A673 (cell line): Measurements from ENCODE around the gene CCDC127. TPM values are rescaled to one million over a fixed set of nuclear protein-coding genes. Genes with fewer than 3 reads are reported as not detected.

Source experiments
- BruUV-seq: library from RNA; stranded (reverse); fragments of 400-500 nt; replicated peaks from 2 replicates; lab custom pipeline; 2021; lab: Mats Ljungman, UMichigan
- CTCF ChIA-PET: fragments of 300-600 bp; sonication (Branson Sonifier 250); formaldehyde crosslinking; loops from one replicate; lab custom pipeline; 2022; ENCODE audit warnings: antibody characterized with exemption; lab: Charles Lee
- POLR2A ChIA-PET: fragments of 300-600 bp; sonication (Branson Sonifier 250); formaldehyde crosslinking; loops from one replicate; lab custom pipeline; 2022; ENCODE audit warnings: antibody characterized with exemption; ENCODE audit not compliant: low non-redundant PET; lab: Charles Lee
- DNase-seq: peaks from one replicate; pipeline ENCODE4 v3.0.0-alpha.2; 2015; ENCODE audit warnings: low spot score
- H3K27ac ChIP-seq: fragments of 200-600 bp; sonication (generic); 2 replicates; pipeline ENCODE4 v1.5.1; 2016; ENCODE audit warnings: mixed run types, low read depth, mild to moderate bottlenecking, mixed read lengths, antibody characterized with exemption, low read length; ENCODE audit not compliant: poor library complexity, severe bottlenecking
- H3K27me3 ChIP-seq: fragments of 200-600 bp; sonication (generic); replicated peaks from 2 replicates; pipeline ENCODE4 v1.6.1; 2017; ENCODE audit warnings: mixed run types, low read depth, mild to moderate bottlenecking, mixed read lengths, antibody characterized with exemption, low read length; ENCODE audit not compliant: insufficient read depth, poor library complexity
- H3K36me3 ChIP-seq: fragments of 200-600 bp; sonication (generic); 2 replicates; pipeline ENCODE4 v1.6.1; 2016; ENCODE audit warnings: mixed run types, mild to moderate bottlenecking, mixed read lengths, antibody characterized with exemption, low read length; ENCODE audit not compliant: insufficient read depth, poor library complexity, severe bottlenecking
- H3K4me1 ChIP-seq: fragments of 200-600 bp; sonication (generic); 2 replicates; pipeline ENCODE4 v1.6.1; 2017; ENCODE audit warnings: mixed run types, mild to moderate bottlenecking, mixed read lengths, antibody characterized with exemption, low read length; ENCODE audit not compliant: insufficient read depth, poor library complexity, severe bottlenecking
- H3K4me3 ChIP-seq: fragments of 200-600 bp; sonication (generic); 2 replicates; pipeline ENCODE4 v1.5.1; 2016; ENCODE audit warnings: low read depth, mixed run types, mild to moderate bottlenecking, mixed read lengths, low read length; ENCODE audit not compliant: poor library complexity, severe bottlenecking
- H3K9me3 ChIP-seq: fragments of 200-600 bp; sonication (generic); 2 replicates; pipeline ENCODE4 v1.6.1; 2016; ENCODE audit warnings: mixed run types, low read depth, mild to moderate bottlenecking, mixed read lengths, antibody characterized with exemption, low read length; ENCODE audit not compliant: poor library complexity, severe bottlenecking
- EZH2 ChIP-seq: fragments of 200-600 bp; sonication (generic); IDR thresholded peaks from 2 replicates; pipeline ENCODE4 v1.6.1; 2017; ENCODE audit warnings: borderline replicate concordance, low read depth, mild to moderate bottlenecking, mixed read lengths, antibody characterized with exemption, low read length; ENCODE audit not compliant: poor library complexity, severe bottlenecking
- intact Hi-C: fragments of 100-400 bp; cut with micrococcal nuclease; formaldehyde crosslinking; loops from one replicate; pipeline ENCODE4 v1.10.0; 2022; ENCODE audit not compliant: unreplicated experiment
- total RNA-seq: library from RNA; stranded (reverse); gene quantifications from 2 replicates; pipeline ENCODE4 v1.2.3, GENCODE V29; 2021
- TF ChIP-seq, protein P1 (sequence below): fragments of 300-800, 200-600 bp; sonication (generic); conservative IDR thresholded peaks from 2 replicates; pipeline ENCODE4 v1.5.1; 2017; ENCODE audit warnings: low read depth, mild to moderate bottlenecking, antibody characterized with exemption, low read length, moderate library complexity, mixed read lengths

The CCDC127 gene
- total RNA-seq, 1 experiment from 2014 or later = 8.8 TPM

DNA sequence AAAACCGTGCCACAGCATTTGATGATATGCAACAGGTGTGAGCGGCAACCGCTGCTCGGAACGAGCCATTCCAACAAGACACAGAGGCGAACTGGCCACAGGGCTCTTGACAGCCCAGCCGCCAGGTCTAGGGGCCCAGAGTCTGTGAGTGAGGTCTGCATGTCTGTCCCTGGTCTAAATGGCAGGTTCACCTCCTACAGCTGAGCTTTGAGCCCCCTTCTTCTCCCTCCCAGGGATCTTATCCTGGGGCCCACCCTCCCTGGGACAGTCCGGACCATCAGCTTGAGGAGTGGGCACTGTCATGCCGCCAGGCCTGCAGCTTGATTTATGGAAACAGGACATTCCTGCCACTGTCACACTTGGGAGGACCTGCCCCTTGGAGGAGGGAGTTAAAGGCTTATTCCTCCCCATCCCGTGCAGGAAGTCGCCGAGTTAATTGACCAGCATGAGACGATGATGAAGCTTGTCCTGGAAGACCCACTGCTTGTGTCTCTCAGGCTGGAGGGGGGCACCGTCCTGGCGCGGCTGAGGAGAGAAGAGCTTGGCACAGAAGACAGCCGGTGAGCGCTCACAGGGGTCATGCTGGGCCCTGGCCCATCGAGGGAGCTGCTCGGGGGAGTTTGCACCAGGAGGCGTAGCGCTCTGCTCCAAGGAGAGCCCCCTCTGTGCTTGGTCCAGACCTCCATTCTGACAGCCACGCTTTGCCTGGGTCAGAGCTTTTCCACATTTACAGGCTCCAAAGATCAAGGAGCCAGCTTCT lies 62.1 kb downstream of the CCDC127 start:
- BruUV-seq = no TSS peak
- no peak overlapping the region for H3K27ac ChIP-seq
- ChIA-PET POLR2A (no interaction called here), CTCF (no interaction called here)
- no peaks in the 10 kb centered on the region for H3K4me1 ChIP-seq
- DNase-seq = no peak
- intact Hi-C loops = no loop called here
- no peaks in the 10 kb centered on the region for H3K27me3 ChIP-seq
- H3K36me3 ChIP-seq = no peaks in the 10 kb centered on the region
- TF ChIP-seq, protein P1, sequence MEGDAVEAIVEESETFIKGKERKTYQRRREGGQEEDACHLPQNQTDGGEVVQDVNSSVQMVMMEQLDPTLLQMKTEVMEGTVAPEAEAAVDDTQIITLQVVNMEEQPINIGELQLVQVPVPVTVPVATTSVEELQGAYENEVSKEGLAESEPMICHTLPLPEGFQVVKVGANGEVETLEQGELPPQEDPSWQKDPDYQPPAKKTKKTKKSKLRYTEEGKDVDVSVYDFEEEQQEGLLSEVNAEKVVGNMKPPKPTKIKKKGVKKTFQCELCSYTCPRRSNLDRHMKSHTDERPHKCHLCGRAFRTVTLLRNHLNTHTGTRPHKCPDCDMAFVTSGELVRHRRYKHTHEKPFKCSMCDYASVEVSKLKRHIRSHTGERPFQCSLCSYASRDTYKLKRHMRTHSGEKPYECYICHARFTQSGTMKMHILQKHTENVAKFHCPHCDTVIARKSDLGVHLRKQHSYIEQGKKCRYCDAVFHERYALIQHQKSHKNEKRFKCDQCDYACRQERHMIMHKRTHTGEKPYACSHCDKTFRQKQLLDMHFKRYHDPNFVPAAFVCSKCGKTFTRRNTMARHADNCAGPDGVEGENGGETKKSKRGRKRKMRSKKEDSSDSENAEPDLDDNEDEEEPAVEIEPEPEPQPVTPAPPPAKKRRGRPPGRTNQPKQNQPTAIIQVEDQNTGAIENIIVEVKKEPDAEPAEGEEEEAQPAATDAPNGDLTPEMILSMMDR = no peak
- no peak for TF ChIP-seq EZH2
- no peak overlapping the region for H3K4me3 ChIP-seq
- no peaks in the 10 kb centered on the region for H3K9me3 ChIP-seq

- no peak overlapping the region for H3K27ac ChIP-seq
- intact Hi-C loops = no loop called here
- CTCF ChIA-PET = no interaction called here
- DNase-seq = no peak
- no peaks in the 10 kb centered on the region for H3K4me1 ChIP-seq
- H3K27me3 ChIP-seq = no peaks in the 10 kb centered on the region
- POLR2A ChIA-PET = no interaction called here
- no peaks in the 10 kb centered on the region for H3K9me3 ChIP-seq
- no peak overlapping the region for H3K4me3 ChIP-seq
- no peaks in the 10 kb centered on the region for H3K36me3 ChIP-seq
- TF ChIP-seq, protein P1 = no peak
- no TSS peak for BruUV-seq
These were observed 63.1 kb downstream of the CCDC127 start for GRCh38 chr5:154826-155225.

GRCh38 chr5:154236-154635 lies 63.7 kb downstream of the CCDC127 start:
- no TSS peak for BruUV-seq
- H3K4me3 ChIP-seq = no peak overlapping the region
- no peak overlapping the region for H3K27ac ChIP-seq
- POLR2A ChIA-PET = no interaction called here
- intact Hi-C loops = no loop called here
- H3K9me3 ChIP-seq = no peaks in the 10 kb centered on the region
- CTCF ChIA-PET = no interaction called here
- DNase-seq = no peak
- TF ChIP-seq, protein P1 = no peak
- no peak for TF ChIP-seq EZH2
- no peaks in the 10 kb centered on the region for H3K27me3 ChIP-seq
- no peaks in the 10 kb centered on the region for H3K36me3 ChIP-seq
- no peaks in the 10 kb centered on the region for H3K4me1 ChIP-seq
